ENCODE data around the gene SIGLEC12. TPM values are rescaled to one million over a fixed set of nuclear protein-coding genes. Genes with fewer than 3 reads are reported as not detected.

SIGLEC12 gene
- total RNA-seq, 2 donors from 2014 or later = 0.28 to 0.46 TPM

- intact Hi-C loops (cut with DNase I, micrococcal nuclease) = no loop called here
- ATAC-seq = peak; percentile 48
- DNase-seq = peak in 1 of 2 donors; percentile 33
These were observed 59.9 kb downstream of the SIGLEC12 start for GRCh38 chr19:51441410-51442390.

Other genes starting within 250 kb of the SIGLEC12 start
- under 1 TPM in 1 of 2 donors, not detected in 1; 0.08 TPM for gene IGLON5, start 190.2 kb downstream of the SIGLEC12 start, total RNA-seq
- gene VSIG10L, start 159.7 kb downstream of the SIGLEC12 start, total RNA-seq = 1 to 10 TPM; 1.7 to 2.1 TPM
- 100 to 1,000 TPM; 147 to 198 TPM for gene ETFB, start 135.4 kb downstream of the SIGLEC12 start, total RNA-seq
- gene CLDND2, start 132.8 kb downstream of the SIGLEC12 start, total RNA-seq = 1 to 10 TPM; 1.7 to 1.8 TPM
- gene NKG7, start 129.1 kb downstream of the SIGLEC12 start, total RNA-seq = 1 to 10 TPM; 1.5 to 5.0 TPM
- not detected for gene LIM2, start 113.8 kb downstream of the SIGLEC12 start, total RNA-seq
- not detected for gene C19orf84, start 111.2 kb downstream of the SIGLEC12 start, total RNA-seq
- gene SIGLEC10, start 84.2 kb downstream of the SIGLEC12 start, total RNA-seq = 1 to 10 TPM; 1.3 to 4.5 TPM
- 1 to 10 TPM in 1 of 2 donors, under 1 TPM in 1; 0.49 to 1.9 TPM for gene SIGLEC8, start 43.3 kb downstream of the SIGLEC12 start, total RNA-seq
- not detected for gene CEACAM18, start 23.3 kb downstream of the SIGLEC12 start, total RNA-seq
- 1 to 10 TPM in 1 of 2 donors, under 1 TPM in 1; 0.85 to 2.7 TPM for gene SIGLEC6, start 29.9 kb upstream of the SIGLEC12 start, total RNA-seq
- gene ZNF175, start 69.5 kb upstream of the SIGLEC12 start, total RNA-seq = 1 to 10 TPM; 7.7 to 8.0 TPM
- not detected for gene SIGLEC5, start 128.6 kb upstream of the SIGLEC12 start, total RNA-seq
- 1 to 10 TPM in 1 of 2 donors, under 1 TPM in 1; 0.55 to 2.3 TPM for gene SIGLEC14, start 145.0 kb upstream of the SIGLEC12 start, total RNA-seq
- 1 to 10 TPM; 4.1 to 5.2 TPM for gene SPACA6, start 191.5 kb upstream of the SIGLEC12 start, total RNA-seq
- under 1 TPM; 0.21 to 0.28 TPM for gene HAS1, start 222.2 kb upstream of the SIGLEC12 start, total RNA-seq